ENCODE measurements around the gene FUCA1.
"Not testable (repeated sequence)": the region's sequence is repeated elsewhere in the genome, so short reads cannot be mapped to it uniquely, and the experiment has no call there.

The FUCA1 gene

DNA sequence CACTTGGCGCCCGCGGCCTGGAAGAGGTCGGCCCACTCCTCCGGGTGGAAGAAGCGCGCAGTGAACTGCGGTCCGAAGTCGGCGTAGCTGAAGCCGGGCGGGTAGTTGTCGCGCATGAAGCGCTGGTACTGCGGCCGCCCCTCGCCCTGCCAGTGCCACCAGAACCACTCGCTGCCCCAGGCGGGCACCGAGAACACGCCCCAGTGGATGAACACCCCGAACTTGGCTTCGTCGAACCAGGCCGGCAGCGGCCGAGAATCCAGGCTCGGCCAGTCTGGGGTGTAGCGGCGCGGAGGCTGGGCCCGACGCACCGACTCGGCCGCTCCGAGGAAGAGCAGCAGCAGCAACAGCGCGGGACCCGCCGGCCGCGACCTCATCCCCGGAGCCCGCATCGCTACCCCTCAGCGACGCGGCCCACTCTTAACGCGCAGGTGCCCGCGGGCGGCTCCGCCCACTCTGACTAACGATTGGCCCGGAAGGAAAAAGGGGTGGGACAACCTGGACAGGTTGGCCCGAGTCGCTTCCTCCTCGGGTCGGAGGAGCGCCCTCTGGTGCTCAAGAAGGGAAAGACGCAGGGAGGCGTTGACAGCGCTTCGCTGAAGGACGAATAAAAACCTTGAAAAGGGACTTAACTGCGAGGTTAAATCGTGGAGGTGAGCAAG, at the start of gene FUCA1:
TSS of gene FUCA1 (minus strand) at position 396 of the 662 bp plus-strand sequence. CDS start at position 392, 4 bp downstream.
- DNase-seq (ENCODE audit: low spot score), result peak; percentile 95

DNA sequence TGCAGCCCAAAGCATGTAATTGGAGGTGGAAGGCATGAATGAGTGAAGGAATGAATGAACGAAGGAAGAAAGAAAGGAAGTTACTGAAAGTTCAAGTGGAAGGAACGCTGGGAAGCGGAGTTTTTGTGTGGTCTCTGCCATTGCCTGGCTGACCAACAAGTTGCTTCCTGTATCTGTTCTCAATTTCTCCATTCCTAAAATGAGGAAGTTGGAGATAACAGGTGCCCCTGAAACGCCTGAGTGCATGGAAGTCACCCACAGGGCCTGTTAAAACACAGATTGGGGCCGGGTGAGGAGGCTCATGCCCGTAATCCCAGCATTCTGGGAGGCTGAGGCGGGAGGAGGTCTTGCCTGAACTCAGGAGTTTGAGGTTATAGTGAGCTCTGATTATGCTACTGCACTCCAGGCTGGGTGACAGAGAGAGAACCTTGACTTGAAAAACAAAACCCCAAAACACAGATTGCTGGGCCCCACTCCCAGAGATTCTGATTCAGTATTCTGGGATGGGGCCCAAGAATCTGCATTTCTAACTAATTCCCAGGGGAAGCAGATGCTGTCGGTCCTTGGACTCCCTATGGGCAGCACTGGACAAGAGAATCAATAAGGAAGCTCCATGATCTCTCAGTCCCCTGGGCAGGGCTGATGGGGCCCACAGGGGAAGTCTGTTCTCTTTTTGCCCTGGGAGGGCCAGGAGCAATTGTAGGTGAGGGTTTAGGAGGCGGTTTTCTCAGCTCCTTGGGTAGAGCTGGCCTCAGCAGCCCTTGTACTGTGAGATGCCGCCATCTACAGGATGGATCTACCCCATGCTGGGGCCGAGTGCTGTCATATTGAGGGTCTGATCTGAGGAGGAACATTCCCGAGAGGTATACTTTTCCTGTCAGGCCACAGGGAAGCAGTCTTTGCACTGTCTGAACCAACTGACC, 48.4 kb upstream of the FUCA1 start:
- peak; percentile 86 for DNase-seq (ENCODE audit: low spot score)

GRCh38 chr1:23915466-23915865, 47.4 kb upstream of the FUCA1 start:
- no peak for DNase-seq (ENCODE audit: low spot score)

GRCh38 chr1:23914921-23915320, 46.8 kb upstream of the FUCA1 start:
- no peak for DNase-seq (ENCODE audit: low spot score)

DNA sequence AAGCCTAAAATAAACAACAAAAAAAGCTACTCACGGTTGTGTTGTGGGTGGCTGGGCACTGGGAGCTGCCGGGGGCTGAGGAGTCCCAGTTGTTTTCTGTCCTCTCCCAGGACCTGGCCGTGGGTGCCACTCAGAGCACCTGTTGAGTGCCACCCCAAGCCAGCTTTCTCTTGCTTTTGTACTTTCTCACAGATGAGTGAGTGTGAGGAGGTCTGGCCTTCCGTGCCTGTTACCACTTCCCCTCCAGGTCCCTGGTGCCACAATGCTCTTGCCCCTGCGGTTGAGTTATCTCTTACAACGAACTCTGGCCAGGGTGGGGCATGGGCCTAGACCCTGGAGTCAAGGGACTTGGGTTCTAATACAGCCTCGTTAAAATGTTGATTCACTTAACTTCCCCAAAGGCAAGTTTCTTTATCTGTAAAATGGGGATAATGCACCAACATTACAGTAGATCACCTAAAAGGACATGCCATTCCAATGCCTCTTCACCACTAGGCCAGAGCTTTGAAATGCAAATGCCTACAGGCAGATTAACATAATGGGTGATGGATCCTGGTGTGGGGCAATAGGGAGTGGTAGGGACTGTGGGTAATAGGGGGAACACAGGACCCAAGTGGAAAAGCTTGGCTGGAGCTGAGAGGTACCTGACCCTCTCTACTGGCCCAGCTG, 45.3 kb upstream of the FUCA1 start, which contains the start of gene CNR2:
TSS of gene CNR2 (minus strand) at position 151 of the 669 bp plus-strand sequence. CDS start 37,745 bp downstream, outside the sequence.
- DNase-seq (ENCODE audit: low spot score), result no peak

GRCh38 chr1:23911921-23912320, 43.8 kb upstream of the FUCA1 start:
- no peak for DNase-seq (ENCODE audit: low spot score)

GRCh38 chr1:23910553-23911246, 42.6 kb upstream of the FUCA1 start:
- DNase-seq (ENCODE audit: low spot score), result no peak

- no peak for DNase-seq (ENCODE audit: low spot score)
These were observed 42.1 kb upstream of the FUCA1 start for GRCh38 chr1:23910144-23910543.

- DNase-seq (ENCODE audit: low spot score), result no peak
These were observed 41.3 kb upstream of the FUCA1 start for GRCh38 chr1:23909412-23909811.

DNA sequence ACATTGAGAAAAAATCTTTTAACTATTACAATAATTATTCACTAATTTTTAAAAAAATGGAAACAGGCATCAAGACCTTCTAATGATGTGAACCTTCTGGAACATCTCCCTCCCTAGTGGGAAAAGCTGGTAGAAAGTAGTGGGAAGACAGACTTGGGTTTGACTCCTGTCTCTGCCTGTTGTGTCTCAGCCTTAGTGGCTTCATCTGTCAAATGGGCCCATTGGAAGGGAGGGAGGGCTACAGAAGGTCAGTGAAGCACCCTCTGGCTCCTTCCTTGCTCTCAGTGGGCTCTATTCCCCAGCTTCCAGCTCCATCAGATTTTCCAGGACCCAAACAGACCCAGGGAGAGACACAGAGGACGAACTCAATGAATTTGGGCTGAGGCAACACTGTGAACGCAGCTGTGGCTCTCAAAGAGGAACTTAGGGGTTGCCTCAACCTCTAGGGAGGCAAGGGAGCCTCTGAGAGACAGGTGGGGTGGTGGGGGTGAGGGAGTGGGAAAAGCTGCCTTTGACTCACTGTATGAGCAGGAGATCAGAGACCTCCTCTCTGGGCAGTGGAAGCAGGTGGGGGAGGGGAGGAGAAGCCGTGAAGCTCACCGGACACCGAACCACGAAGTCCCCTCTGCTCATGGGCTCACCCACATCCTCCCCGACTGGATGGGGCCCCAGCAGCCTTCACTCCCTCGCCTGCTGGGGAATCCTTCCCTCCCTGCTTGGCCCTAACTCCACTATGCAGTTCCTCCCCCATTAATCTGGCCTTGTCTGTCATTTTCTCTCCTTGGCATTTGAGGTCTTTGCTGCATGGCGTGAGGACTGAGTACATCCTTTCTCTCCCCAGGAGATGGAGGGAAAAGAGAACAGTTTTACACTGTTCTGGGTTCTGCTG, 40.6 kb upstream of the FUCA1 start:
- DNase-seq (ENCODE audit: low spot score), result no peak

- DNase-seq (ENCODE audit: low spot score), result no peak
These were observed 38.6 kb upstream of the FUCA1 start for GRCh38 chr1:23906731-23907130.

DNA sequence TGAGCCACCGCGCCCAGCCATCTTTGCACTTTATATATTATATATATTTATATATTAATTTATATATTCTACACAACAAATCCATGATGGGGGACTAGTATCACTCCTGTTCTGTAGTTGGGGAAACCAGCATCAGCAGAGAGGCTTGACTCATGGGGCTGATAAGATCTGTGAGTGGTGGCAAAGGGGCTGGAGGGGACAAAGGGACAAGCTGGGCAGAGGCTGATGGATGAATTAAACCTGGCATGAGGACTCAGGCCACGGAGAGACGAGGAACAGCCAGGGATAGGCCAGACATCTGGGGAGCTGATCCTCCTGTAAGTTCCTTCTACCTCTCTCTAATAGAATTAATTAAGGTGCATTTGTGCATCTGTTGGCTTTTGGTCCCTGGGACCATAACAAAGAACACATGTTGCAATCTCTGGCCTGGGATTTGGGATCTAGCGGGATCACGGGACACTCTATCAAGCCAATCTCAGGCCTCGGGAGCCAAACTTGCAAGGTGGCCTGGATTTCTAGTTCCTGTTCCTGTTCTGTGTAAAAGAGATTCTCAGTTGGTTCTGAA, 37.5 kb upstream of the FUCA1 start:
- DNase-seq (ENCODE audit: low spot score), result no peak

DNA sequence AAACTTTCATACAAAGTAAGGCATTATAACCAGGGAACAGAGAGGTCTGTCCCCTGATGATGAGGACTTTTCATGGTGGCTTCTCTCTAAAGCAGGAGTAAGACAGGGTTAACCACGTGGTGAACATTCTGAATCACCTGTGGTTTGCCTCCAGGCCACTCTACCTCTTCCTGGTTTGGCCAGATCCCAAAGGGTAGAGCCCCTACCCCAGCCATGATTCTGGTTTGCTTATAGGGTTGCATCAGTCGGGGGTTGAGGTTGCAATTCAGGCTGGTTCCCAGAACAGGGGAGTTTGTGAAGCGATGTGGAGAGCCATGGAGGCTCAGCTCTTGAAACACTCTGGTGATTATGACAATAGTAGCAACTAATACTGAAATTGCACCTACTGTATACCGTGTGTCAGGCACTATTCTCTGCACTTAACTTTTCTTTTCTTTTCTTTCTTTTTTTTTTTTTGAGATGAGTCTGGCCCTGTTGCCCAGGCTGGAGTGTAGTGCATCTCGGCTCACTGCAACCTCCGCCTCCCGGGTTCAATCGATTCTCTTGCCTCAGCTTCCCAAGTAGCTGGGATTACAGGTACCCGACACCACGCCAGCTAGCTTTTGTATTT, 36.8 kb upstream of the FUCA1 start:
- no peak for DNase-seq (ENCODE audit: low spot score)

GRCh38 chr1:23903754-23904153, 35.7 kb upstream of the FUCA1 start:
- no peak for DNase-seq (ENCODE audit: low spot score)

- DNase-seq (ENCODE audit: low spot score), result peak; percentile 38
These were observed 34.5 kb upstream of the FUCA1 start for GRCh38 chr1:23902321-23903278.

DNA sequence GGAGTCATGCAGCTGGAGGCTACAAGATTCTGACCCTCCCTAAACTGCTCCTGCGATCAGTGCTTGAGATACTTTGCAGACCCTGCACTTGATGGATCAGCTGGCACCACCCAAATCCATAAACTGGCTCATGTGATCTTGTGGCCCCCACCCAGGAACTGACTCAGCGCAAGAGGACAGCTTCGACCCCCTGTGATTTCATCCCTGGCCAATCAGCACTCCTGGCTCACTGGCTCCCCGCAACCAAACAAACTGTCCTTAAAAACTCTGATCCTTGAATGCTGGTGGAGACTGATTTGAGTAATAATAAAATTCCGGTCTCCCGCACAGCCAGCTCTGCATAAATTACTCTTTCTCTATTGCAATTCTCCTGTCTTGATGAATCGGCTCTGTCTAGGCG, 31.9 kb upstream of the FUCA1 start:
- not testable (repeated sequence) for DNase-seq (ENCODE audit: low spot score)

DNA sequence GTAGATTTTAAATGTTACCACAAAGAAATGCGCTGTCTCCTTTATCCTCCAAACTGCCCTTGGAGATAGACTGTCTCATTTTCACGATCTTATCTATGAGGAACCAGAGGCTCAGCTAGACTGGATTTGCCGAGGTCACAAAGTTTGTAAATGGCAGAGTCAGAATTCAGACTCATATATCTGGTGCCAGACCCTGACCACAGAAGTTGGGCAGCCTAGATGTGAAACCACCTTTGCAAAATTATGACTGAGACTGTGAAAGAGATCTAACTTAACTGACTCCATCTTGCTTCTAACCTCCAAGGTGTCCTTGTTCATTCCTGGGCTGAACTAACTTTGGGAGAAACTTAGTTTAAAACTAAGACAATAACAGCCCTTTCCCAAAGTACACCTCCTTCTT, 31.0 kb upstream of the FUCA1 start:
- DNase-seq (ENCODE audit: low spot score), result no peak

- DNase-seq (ENCODE audit: low spot score), result no peak
These were observed 29.0 kb upstream of the FUCA1 start for GRCh38 chr1:23897083-23897482.

DNA sequence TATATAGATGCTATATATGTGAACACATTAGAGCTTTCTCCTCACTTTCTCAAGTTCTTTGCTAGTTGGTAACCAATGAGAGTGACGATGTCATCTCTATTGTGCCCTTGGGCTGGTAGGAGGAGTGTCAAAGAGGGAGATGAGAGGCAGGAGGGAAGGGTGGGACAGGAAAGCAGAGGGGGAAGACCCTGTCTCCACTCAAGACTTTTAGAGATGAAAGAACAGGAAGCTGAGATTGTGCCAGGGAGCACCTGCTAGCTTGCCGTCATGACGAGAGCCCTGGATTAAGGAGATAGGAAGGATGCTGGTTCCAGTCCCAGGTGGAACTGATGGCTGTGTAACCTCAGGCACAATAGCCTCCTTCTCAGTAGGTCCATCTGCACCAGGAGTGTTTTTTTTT, 28.4 kb upstream of the FUCA1 start:
- DNase-seq (ENCODE audit: low spot score), result no peak
